RWPE2 (cell line): ENCODE measurements around the gene TUBB4A.

ENCODE experiments used
- ATAC-seq: fragments of 200-7000 bp; cut with Tn5 transposase; 3 replicates; pipeline ENCODE4 v1.9.1; 2021; ENCODE audit warnings: low read depth
- DNase-seq: peaks from one replicate; pipeline ENCODE4 v3.0.0-alpha.2; 2020; ENCODE audit warnings: low spot score
- H3K27ac ChIP-seq: fragments of 450-650 bp; 2 replicates; pipeline ENCODE4 v1.5.1; 2017; ENCODE audit warnings: mild to moderate bottlenecking; ENCODE audit not compliant: poor library complexity, severe bottlenecking
- H3K27me3 ChIP-seq: fragments of 250-450 bp; sonication (Bioruptor Pico); 2 replicates; pipeline ENCODE4 v1.5.1; 2021; ENCODE audit warnings: mild to moderate bottlenecking, moderate library complexity; ENCODE audit not compliant: insufficient read depth, poor library complexity, severe bottlenecking
- H3K36me3 ChIP-seq: fragments of 250-450 bp; sonication (Bioruptor Pico); 2 replicates; pipeline ENCODE4 v1.5.1; 2020; ENCODE audit warnings: low read depth, mild to moderate bottlenecking, moderate library complexity
- H3K4me1 ChIP-seq: fragments of 250-450 bp; sonication (Bioruptor Pico); 2 replicates; pipeline ENCODE4 v1.5.1; 2021; ENCODE audit warnings: mild to moderate bottlenecking, moderate library complexity; ENCODE audit not compliant: insufficient read depth, poor library complexity, severe bottlenecking
- H3K4me3 ChIP-seq: fragments of 250-450 bp; sonication (Bioruptor Pico); 2 replicates; pipeline ENCODE4 v1.5.1; 2021; ENCODE audit warnings: mild to moderate bottlenecking, moderate library complexity; ENCODE audit not compliant: severe bottlenecking
- H3K9me3 ChIP-seq: fragments of 250-450 bp; sonication (Bioruptor Pico); 2 replicates; pipeline ENCODE4 v1.5.1; 2021; ENCODE audit warnings: mild to moderate bottlenecking, moderate library complexity; ENCODE audit not compliant: severe bottlenecking
- CTCF ChIP-seq: fragments of 450-650 bp; IDR thresholded peaks from one replicate; pipeline ENCODE4 v1.5.1; 2017; ENCODE audit warnings: mild to moderate bottlenecking, moderate library complexity; ENCODE audit not compliant: poor library complexity, severe bottlenecking

The TUBB4A gene

GRCh38 chr19:6529937-6530385 lies 27.9 kb upstream of the TUBB4A start:
- Histone ChIP-seq H3K27me3 (peaks cover 5% of the 10 kb centered on the region), H3K4me3 (peak overlapping the region; percentile 48), H3K27ac (peak overlapping the region; percentile 22), H3K9me3 (no peaks in the 10 kb centered on the region), H3K4me1 (no peaks in the 10 kb centered on the region), H3K36me3 (no peaks in the 10 kb centered on the region)
- ATAC-seq, result no peak
- no peak for DNase-seq
- no peak for TF ChIP-seq CTCF

DNA sequence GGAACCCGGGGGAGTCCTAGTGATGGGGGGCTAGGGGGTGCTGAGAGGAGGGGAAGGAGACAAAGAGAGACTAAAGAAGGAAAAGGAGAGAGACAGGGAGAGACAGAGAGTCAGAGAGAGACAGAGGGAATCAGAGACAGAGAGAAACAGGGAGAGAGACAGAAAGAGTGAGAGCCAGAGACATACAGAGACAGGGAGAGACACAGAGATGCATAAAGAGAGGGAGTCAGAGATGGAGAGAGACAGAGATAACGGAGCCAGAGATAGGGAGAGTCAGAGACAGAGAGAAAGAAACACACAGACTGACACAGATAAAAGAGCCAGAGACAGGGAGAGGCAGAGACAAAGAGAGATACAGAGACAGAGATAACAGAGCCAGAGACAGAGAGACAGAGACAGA lies 27.2 kb upstream of the TUBB4A start:
- Histone ChIP-seq H3K27me3 (peaks cover 5% of the 10 kb centered on the region), H3K4me1 (no peaks in the 10 kb centered on the region), H3K4me3 (no peak overlapping the region), H3K9me3 (no peaks in the 10 kb centered on the region), H3K36me3 (no peaks in the 10 kb centered on the region), H3K27ac (no peak overlapping the region)
- no peak for TF ChIP-seq CTCF
- DNase-seq (no peak), ATAC-seq (no peak)

DNA sequence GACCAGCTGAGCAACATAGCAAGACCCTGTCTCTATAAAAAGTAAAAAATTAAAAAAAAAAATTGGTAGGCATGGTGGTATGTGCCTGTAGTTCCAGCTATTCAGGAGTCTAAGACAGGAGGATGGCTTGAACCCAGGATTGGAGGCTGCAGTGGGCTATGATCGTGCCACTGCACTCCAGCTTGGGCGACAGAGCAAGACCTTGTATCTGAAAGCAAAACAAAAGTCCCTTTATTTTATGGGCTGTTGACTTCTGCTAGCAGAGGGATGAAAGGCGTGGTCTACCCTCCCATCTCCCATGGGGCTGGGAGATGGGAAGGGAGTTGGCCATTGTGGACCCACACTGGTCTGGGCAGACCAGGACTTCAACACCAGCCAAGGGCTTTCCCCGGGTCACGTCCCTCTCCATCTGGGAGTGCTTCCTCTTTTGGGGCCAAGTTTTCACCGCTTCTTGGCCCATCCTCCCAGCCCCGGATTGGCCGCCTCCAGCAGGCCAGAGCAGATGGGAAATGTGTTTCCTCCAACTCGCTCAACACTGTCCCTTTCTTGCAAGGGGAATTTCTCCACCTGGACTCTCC lies 26.5 kb upstream of the TUBB4A start:
- ATAC-seq (no peak), DNase-seq (no peak)
- Histone ChIP-seq H3K4me3 (no peak overlapping the region), H3K9me3 (no peaks in the 10 kb centered on the region), H3K4me1 (no peaks in the 10 kb centered on the region), H3K27ac (no peak overlapping the region), H3K36me3 (no peaks in the 10 kb centered on the region), H3K27me3 (peaks cover 5% of the 10 kb centered on the region)
- no peak for TF ChIP-seq CTCF

DNA sequence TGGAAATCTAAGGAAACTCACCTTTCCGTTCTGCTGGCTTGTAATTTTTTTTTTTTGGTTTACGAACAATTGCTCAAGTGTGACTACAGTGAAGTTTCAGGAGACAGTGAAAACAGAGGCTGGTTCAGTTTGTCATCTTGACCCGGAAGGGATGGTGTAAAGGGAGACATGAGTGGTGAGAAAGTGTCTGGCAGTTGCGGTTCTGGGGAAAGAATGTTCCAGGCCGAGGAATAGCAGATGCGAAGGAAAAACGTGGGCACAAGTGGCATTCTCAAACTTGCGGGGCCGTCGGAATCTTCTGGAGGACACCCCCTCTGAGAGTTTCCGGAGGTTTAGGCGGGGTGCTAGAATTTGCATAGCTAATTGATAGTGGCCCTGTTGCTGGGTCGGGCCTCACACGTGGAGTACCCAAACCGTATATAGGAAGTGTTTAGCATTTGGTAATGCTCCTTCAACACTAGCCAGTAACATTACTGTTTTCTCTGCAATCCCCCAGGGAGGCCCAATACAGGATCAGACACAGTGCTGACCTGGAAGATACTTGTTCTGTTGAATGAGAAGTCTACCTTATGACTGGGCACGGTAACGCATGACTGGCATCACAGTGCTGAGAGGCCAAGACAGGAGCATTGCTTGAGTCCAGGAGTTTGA lies 25.9 kb upstream of the TUBB4A start:
- H3K4me3 ChIP-seq, result no peak overlapping the region
- ATAC-seq (no peak), DNase-seq (no peak)
- peaks cover 5% of the 10 kb centered on the region for H3K27me3 ChIP-seq
- no peaks in the 10 kb centered on the region for H3K9me3 ChIP-seq
- TF ChIP-seq CTCF, result no peak
- H3K36me3 ChIP-seq, result no peaks in the 10 kb centered on the region
- H3K4me1 ChIP-seq, result no peaks in the 10 kb centered on the region
- H3K27ac ChIP-seq, result no peak overlapping the region

- no peaks in the 10 kb centered on the region for H3K27me3 ChIP-seq
- no peaks in the 10 kb centered on the region for H3K36me3 ChIP-seq
- H3K4me3 ChIP-seq, result no peak overlapping the region
- H3K9me3 ChIP-seq, result no peaks in the 10 kb centered on the region
- H3K27ac ChIP-seq, result no peak overlapping the region
- no peak for TF ChIP-seq CTCF
- peaks cover 3% of the 10 kb centered on the region for H3K4me1 ChIP-seq
- no peak for ATAC-seq
- no peak for DNase-seq
Observed at GRCh38 chr19:6524311-6524710, 22.2 kb upstream of the TUBB4A start.
